Heart left ventricle (tissue), 16 donors: ENCODE results near the gene NTM. TPM values are rescaled to one million over a fixed set of nuclear protein-coding genes. Genes with fewer than 3 reads are reported as not detected.

ENCODE experiments used
- ATAC-seq, 4 donors: fragments of 200-7000 bp; cut with Tn5 transposase; one replicate each; pipeline ENCODE4 v1.9.1; 2020 to 2022; ENCODE audit warnings: moderate library complexity in 4 of 4, mild to moderate bottlenecking in 3 of 4, moderate number of reproducible peaks in 1 of 4
- DNase-seq, 5 donors: peaks; one replicate each; pipeline ENCODE4 v3.0.0-alpha.2; 2020
- H3K27ac ChIP-seq, 12 donors: fragments of 200-600 bp; sonication (generic) in 4 of 12; one replicate each; pipeline versions ENCODE4 v1.5.0 to v1.8.0; 2016 to 2022; ENCODE audit warnings: mild to moderate bottlenecking in 2 of 12
- H3K27me3 ChIP-seq, 9 donors: fragments of 200-600 bp; sonication (generic) in 2 of 9; one replicate each; pipeline versions ENCODE4 v1.5.1 to v1.8.0; 2016 to 2022; ENCODE audit warnings: mild to moderate bottlenecking in 3 of 9
- H3K36me3 ChIP-seq, 9 donors: fragments of 200-600 bp; sonication (generic) in 2 of 9; one replicate each; pipeline versions ENCODE4 v1.5.0 to v1.8.0; 2018 to 2022; ENCODE audit warnings: mild to moderate bottlenecking in 2 of 9
- H3K4me1 ChIP-seq, 12 donors: fragments of 200-600 bp; sonication (generic) in 4 of 12; one replicate each; pipeline versions ENCODE4 v1.5.0 to v1.8.0; 2016 to 2022; ENCODE audit warnings: mild to moderate bottlenecking in 3 of 12
- H3K4me3 ChIP-seq, 12 donors: fragments of 200-600 bp; sonication (generic) in 4 of 12; one replicate each; pipeline versions ENCODE4 v1.5.0 to v1.8.0; 2017 to 2022; ENCODE audit warnings: mild to moderate bottlenecking in 9 of 12, moderate library complexity in 4 of 12
- H3K9me3 ChIP-seq, 12 donors: fragments of 200-600 bp; sonication (generic) in 4 of 12; one replicate each; pipeline versions ENCODE4 v1.5.0 to v1.8.0; 2016 to 2022; ENCODE audit warnings: mild to moderate bottlenecking in 1 of 12
- CTCF ChIP-seq, 12 donors: fragments of 200-600 bp; sonication (generic) in 4 of 12; IDR thresholded peaks; one replicate each; pipeline versions ENCODE4 v1.5.0 to v1.8.0; 2018 to 2022; ENCODE audit warnings: antibody characterized with exemption in 12 of 12, mild to moderate bottlenecking in 5 of 12
- POLR2A ChIP-seq, 2 donors: fragments of 450-650 bp; IDR thresholded peaks; one replicate each; pipeline ENCODE4 v1.6.1; 2017; ENCODE audit warnings: antibody characterized with exemption in 2 of 2, mild to moderate bottlenecking in 2 of 2, moderate library complexity in 2 of 2
- WGBS, 4 donors: extraction: QIAGEN DNeasy Blood & Tissue Kit in 2 of 4; methylation state at CpG; one replicate each; pipeline versions ENCODE4 v1.1.5 to v1.1.7; 2013 to 2018; 5-methylcytosine and 5-hydroxymethylcytosine counted together
- intact Hi-C, 10 donors: fragments of 100-400 bp; cut with DNase I; formaldehyde crosslinking; loops; one replicate each; pipeline versions ENCODE4 v1.11.1 to v1.14.2; 2022
- polyA plus RNA-seq, 2 donors: library from polyadenylated mRNA; stranded (reverse); fragments of 200-250 nt; gene quantifications; one replicate each; pipeline ENCODE4 v1.2.3, GENCODE V29; 2013
- total RNA-seq, 9 donors: library from RNA; depleted of rRNA in 2 of 9; stranded (reverse); fragments of >200 nt in 2 of 9; fragmentation: NEBNext Ultra II Directional in 3 of 9; extraction: Animal tissue kit (Norgen Biotek cat#: 25700) in 3 of 9; gene quantifications; one replicate each; pipeline versions ENCODE4 v1.1.0 to v1.2.4, GENCODE V29; 2016 to 2023
- donor health status: ischemic (EF 13 %, LVEDD 7.1; RV severe dilation, severe dysfunction).
- donor health status: healthy with polysubstance abuse.
- donor health status: DM: no; HTN: yes; CAD: no.
- donor health status: DM: no; HTN: no; CAD: no.
- donor health status: ischemic (EF 25% LVEDD 6.9; RV normal size, moderate dysfunction).
- donor health status: ischemic (EF 25% LVEDD 5.7; RV mildly dilated, moderate dysfunction).
- donor health status: healthy.
- donor health status: DM: yes; HTN: yes; CAD: no.
- donor health status: ischemic (EF 35%, LVEDD 5.7; RV mildly dilated, moderate dysfunction).
- donor health status: nonischemic (EF 11% LVEDD 7.7; RV severe dilation, severe dysfunction).
- donor health status: DM: yes; HTN: yes; CAD: no.
- donor health status: PGD.
- donor health status: ischemic (EF 29% LVEDD 5.4; RV normal size, mild dysfunction).
- donor health status: nonischemic (EF 23%, LVEDD 6.1; RV moderate dilation, normal function).

The NTM gene
- total and polyA plus RNA-seq, 11 donors, result 0.40 to 7.7 (median 1.5) TPM

DNA sequence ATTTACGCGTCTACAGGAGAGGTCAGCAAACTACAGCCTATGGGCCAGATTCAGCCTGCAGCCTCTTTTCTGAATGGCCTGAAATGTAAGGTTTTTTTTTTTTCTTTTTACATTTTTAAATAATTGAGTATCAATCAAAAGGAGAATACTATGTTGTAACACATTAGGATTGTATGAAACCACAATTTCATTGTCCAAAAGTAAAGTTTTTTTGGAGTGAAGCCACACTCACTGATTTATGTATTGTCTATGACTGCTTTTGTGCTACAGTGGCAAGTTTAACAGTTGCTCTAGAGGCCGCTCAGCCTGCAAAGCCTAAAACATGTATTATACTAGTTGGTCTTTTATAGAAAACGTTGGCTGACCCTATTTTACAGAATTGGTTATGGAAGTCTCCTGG lies 923.2 kb downstream of the NTM start:
- 71 to 82% (median 75%) methylated on average over 4 of the region's 4 CpGs for WGBS, 4 donors
- no peak overlapping the region for H3K27ac ChIP-seq
- intact Hi-C loops, result no loop called here

GRCh38 chr11:132296946-132297610 lies 926.7 kb downstream of the NTM start:
- no peak for TF ChIP-seq CTCF (IDR thresholded peaks at IDR 0.05)
- no peak for TF ChIP-seq POLR2A (IDR thresholded peaks at IDR 0.05)
- no peak for DNase-seq
- intact Hi-C loops, result no loop called here
- H3K27ac ChIP-seq, result no peak overlapping the region
- 80 to 91% (median 87%) methylated on average over 3 of the region's 3 CpGs for WGBS, 4 donors
- H3K36me3 ChIP-seq, result no peaks in the 10 kb centered on the region
- H3K4me1 ChIP-seq, result no peaks in the 10 kb centered on the region
- H3K27me3 ChIP-seq, result no peaks in the 10 kb centered on the region
- H3K4me3 ChIP-seq, result no peak overlapping the region
- no peak for ATAC-seq
- H3K9me3 ChIP-seq, result no peaks in the 10 kb centered on the region

More for the DNA sequence above, 923.2 kb downstream of the NTM start:
- no peaks in the 10 kb centered on the region for H3K4me1 ChIP-seq
- H3K4me3 ChIP-seq, result no peak overlapping the region
- H3K36me3 ChIP-seq, result no peaks in the 10 kb centered on the region
- H3K9me3 ChIP-seq, result no peaks in the 10 kb centered on the region
- ATAC-seq (no peak), DNase-seq (no peak)
- H3K27me3 ChIP-seq, result no peaks in the 10 kb centered on the region
- no peak for TF ChIP-seq CTCF (IDR thresholded peaks at IDR 0.05)
- TF ChIP-seq POLR2A (IDR thresholded peaks at IDR 0.05), result no peak

GRCh38 chr11:132298357-132298756 lies 927.9 kb downstream of the NTM start:
- 87 to 95% (median 91%) methylated on average over 4 of the region's 4 CpGs for WGBS, 4 donors
- TF ChIP-seq POLR2A (IDR thresholded peaks at IDR 0.05) (no peak), CTCF (IDR thresholded peaks at IDR 0.05) (no peak)
- Histone ChIP-seq H3K4me3 (no peak overlapping the region), H3K4me1 (no peaks in the 10 kb centered on the region), H3K9me3 (no peaks in the 10 kb centered on the region), H3K27me3 (no peaks in the 10 kb centered on the region), H3K27ac (no peak overlapping the region), H3K36me3 (no peaks in the 10 kb centered on the region)
- intact Hi-C loops, result no loop called here
- DNase-seq (no peak), ATAC-seq (no peak)

- 54 to 65% (median 58%) methylated on average over 5 of the region's 5 CpGs for WGBS, 4 donors
- intact Hi-C loops, result no loop called here
- no peaks in the 10 kb centered on the region for H3K4me1 ChIP-seq
- no peak overlapping the region for H3K4me3 ChIP-seq
- no peaks in the 10 kb centered on the region for H3K9me3 ChIP-seq
- H3K36me3 ChIP-seq, result no peaks in the 10 kb centered on the region
- H3K27ac ChIP-seq, result no peak overlapping the region
- ATAC-seq, result peak in 2 of 4 donors; percentile 47 to 61
- TF ChIP-seq POLR2A (IDR thresholded peaks at IDR 0.05) (no peak), CTCF (IDR thresholded peaks at IDR 0.05) (peak in 4 of 12 donors; percentile 23 to 40 (median 32))
- no peaks in the 10 kb centered on the region for H3K27me3 ChIP-seq
- DNase-seq, result no peak
Observed at GRCh38 chr11:132300283-132300682, 929.9 kb downstream of the NTM start.
